GM21390 (cell line): Measurements from ENCODE around the gene GPR158.

Experiments used
- ATAC-seq: cut with Tn5 transposase; IDR thresholded peaks from one replicate; pipeline ENCODE4 v1.9.1; 2021; ENCODE audit not compliant: unreplicated experiment

The GPR158 gene

GRCh38 chr10:25564351-25564750 lies 389.6 kb downstream of the GPR158 start:
- no peak for ATAC-seq

GRCh38 chr10:25565570-25565969 lies 390.8 kb downstream of the GPR158 start:
- ATAC-seq, result no peak

- ATAC-seq, result no peak
Observed at GRCh38 chr10:25573316-25573715, 398.5 kb downstream of the GPR158 start.

GRCh38 chr10:25575343-25575742 lies 400.5 kb downstream of the GPR158 start:
- no peak for ATAC-seq

GRCh38 chr10:25578061-25578460 lies 403.3 kb downstream of the GPR158 start:
- no peak for ATAC-seq

GRCh38 chr10:25582961-25583360 lies 408.2 kb downstream of the GPR158 start:
- no peak for ATAC-seq

- no peak for ATAC-seq
Observed at GRCh38 chr10:25600651-25601050, 425.9 kb downstream of the GPR158 start.

- ATAC-seq, result no peak
Observed at GRCh38 chr10:25604591-25604990, 429.8 kb downstream of the GPR158 start.

GRCh38 chr10:25614652-25615051 lies 439.9 kb downstream of the GPR158 start:
- ATAC-seq, result no peak

GRCh38 chr10:25615926-25616325 lies 441.1 kb downstream of the GPR158 start:
- ATAC-seq, result no peak

- ATAC-seq, result no peak
Observed at GRCh38 chr10:25616903-25617592, 442.2 kb downstream of the GPR158 start.

- ATAC-seq, result no peak
Observed at GRCh38 chr10:25627606-25628005, 452.8 kb downstream of the GPR158 start.

GRCh38 chr10:25629333-25629732 lies 454.5 kb downstream of the GPR158 start:
- ATAC-seq, result no peak

GRCh38 chr10:25631471-25631870 lies 456.7 kb downstream of the GPR158 start:
- ATAC-seq, result no peak

- ATAC-seq, result no peak
Observed at GRCh38 chr10:25632802-25633201, 458.0 kb downstream of the GPR158 start.

- ATAC-seq, result no peak
Observed at GRCh38 chr10:25633542-25633941, 458.7 kb downstream of the GPR158 start.

- ATAC-seq, result no peak
Observed at GRCh38 chr10:25639646-25640045, 464.8 kb downstream of the GPR158 start.

GRCh38 chr10:25641595-25641994 lies 466.8 kb downstream of the GPR158 start:
- no peak for ATAC-seq

- no peak for ATAC-seq
Observed at GRCh38 chr10:25642721-25643120, 467.9 kb downstream of the GPR158 start.

- ATAC-seq, result no peak
Observed at GRCh38 chr10:25646371-25646770, 471.6 kb downstream of the GPR158 start.

GRCh38 chr10:25651534-25651933 lies 476.7 kb downstream of the GPR158 start:
- no peak for ATAC-seq
